ENCODE results near the gene GMPS.

Gene GMPS

DNA sequence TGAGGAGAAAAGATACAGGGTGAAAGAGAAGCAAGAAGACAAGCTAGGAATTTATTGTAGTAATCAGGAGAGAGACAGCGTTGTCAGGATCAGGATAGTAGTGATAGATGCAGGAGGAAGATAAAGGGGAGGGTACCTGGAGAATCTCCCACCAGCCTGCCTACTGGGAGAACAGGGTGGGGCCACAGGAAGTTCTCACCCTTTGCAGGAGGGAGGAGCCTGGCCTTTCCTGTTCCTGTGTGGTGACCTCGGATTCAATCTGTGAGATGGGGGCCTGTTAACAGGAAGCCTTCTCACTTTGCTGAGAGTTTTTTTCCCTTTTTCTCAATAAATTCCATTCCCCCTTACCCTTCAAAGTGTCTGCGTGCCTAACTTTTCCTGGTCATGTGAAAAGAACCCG lies 37.6 kb downstream of the GMPS start:
- DNase-seq (ENCODE audit: extremely low spot score): no peak
- CTCF ChIA-PET: interaction anchor here (3.2 to 3.3 kb wide), 2 partner anchors 11 to 13 kb away, joined by 9 to 18 read pairs; no protein-coding TSS in a partner anchor
- TF ChIP-seq, protein P1, sequence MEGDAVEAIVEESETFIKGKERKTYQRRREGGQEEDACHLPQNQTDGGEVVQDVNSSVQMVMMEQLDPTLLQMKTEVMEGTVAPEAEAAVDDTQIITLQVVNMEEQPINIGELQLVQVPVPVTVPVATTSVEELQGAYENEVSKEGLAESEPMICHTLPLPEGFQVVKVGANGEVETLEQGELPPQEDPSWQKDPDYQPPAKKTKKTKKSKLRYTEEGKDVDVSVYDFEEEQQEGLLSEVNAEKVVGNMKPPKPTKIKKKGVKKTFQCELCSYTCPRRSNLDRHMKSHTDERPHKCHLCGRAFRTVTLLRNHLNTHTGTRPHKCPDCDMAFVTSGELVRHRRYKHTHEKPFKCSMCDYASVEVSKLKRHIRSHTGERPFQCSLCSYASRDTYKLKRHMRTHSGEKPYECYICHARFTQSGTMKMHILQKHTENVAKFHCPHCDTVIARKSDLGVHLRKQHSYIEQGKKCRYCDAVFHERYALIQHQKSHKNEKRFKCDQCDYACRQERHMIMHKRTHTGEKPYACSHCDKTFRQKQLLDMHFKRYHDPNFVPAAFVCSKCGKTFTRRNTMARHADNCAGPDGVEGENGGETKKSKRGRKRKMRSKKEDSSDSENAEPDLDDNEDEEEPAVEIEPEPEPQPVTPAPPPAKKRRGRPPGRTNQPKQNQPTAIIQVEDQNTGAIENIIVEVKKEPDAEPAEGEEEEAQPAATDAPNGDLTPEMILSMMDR (IDR thresholded peaks at IDR 0.05; ENCODE audit: control extremely low read depth, extremely low read depth, low read depth, missing control alignments): no peak
- POLR2A ChIA-PET: no interaction called here

DNA sequence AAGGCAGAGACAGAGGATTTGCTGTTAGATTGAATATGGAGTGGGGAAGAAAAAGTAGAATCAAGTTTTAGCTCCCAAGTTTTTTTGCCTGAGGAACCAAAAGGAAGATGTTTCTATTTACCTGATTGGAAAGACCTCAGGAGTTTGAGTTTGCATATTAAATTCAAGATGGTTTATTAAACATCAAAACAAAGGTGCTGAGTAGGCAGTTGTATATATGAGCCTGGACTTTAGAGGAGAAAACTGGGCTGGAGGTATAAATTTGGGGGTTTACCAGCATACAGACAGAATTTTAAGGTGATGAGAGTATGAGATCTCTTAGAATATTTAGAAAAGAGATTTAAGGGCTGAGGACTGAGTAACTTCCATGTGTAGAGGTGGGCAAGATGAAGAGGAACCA lies 38.2 kb downstream of the GMPS start:
- ChIA-PET POLR2A (no interaction called here), CTCF (interaction anchor here (3.2 to 3.3 kb wide), 2 partner anchors 11 to 13 kb away, joined by 9 to 18 read pairs; no protein-coding TSS in a partner anchor)
- TF ChIP-seq, protein P1 (IDR thresholded peaks at IDR 0.05; ENCODE audit: control extremely low read depth, extremely low read depth, low read depth, missing control alignments): no peak
- DNase-seq (ENCODE audit: extremely low spot score): no peak

DNA sequence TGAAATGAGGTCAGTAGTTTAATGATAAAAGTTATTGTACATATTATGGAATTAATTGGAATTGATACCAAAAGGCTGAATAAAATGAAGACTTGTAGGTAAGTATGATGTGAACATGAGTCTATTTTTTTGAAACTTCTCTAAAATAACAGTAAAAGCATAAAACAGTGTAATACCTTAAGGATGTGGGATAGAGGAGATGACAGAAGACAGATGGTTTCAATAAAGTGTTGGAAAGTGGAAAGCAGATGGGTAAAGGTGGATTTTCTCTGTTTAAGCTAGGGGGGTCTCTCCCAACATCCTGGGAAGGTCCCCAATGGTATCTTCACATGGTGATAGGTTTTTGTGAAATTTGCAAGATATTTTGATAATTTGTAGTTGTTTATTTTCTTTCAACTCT lies 41.6 kb downstream of the GMPS start:
- no peak for DNase-seq (ENCODE audit: extremely low spot score)
- TF ChIP-seq, protein P1 (IDR thresholded peaks at IDR 0.05; ENCODE audit: control extremely low read depth, extremely low read depth, low read depth, missing control alignments): no peak
- POLR2A ChIA-PET: no interaction called here
- CTCF ChIA-PET: interaction anchor here (1.6 kb wide), 1 partner anchor 27 kb away, joined by 4 read pairs; no protein-coding TSS in a partner anchor

DNA sequence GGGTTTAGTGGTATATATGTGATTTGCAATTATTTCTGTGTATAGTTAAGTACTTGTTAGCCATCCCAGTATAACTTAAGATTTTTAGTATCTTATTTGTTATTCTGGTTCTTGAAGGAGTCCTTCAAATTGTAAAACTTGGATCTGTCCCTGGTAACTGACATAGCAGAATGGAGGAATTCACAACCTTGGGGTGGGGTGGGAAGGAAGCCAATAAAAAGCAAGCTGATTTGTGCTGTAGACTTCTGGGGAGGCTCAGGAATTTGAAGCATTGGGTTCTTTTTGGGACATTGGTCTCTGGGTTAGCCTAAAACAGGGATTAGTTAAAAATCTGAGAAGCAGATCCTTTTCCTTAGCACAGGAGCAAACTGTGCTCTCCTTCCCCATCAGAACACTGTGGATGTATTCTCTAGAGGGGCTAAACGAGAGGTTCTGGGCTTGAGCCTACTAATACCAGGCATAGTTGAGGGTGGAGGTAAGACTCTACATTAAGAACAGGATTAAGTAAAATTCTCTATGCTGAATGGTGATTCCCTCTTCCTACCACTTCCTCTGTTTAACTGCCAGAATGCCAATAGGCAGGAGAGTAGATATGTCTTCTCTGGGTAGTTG lies 42.2 kb downstream of the GMPS start:
- CTCF ChIA-PET: interaction anchor here (1.5 to 2.9 kb wide), 3 partner anchors 12 to 107 kb away, joined by 4 to 8 read pairs (median 5); partner anchors contain the start of gene C3orf33
- TF ChIP-seq, protein P1 (IDR thresholded peaks at IDR 0.05; ENCODE audit: control extremely low read depth, extremely low read depth, low read depth, missing control alignments): no peak
- POLR2A ChIA-PET: no interaction called here
- DNase-seq (ENCODE audit: extremely low spot score): no peak

DNA sequence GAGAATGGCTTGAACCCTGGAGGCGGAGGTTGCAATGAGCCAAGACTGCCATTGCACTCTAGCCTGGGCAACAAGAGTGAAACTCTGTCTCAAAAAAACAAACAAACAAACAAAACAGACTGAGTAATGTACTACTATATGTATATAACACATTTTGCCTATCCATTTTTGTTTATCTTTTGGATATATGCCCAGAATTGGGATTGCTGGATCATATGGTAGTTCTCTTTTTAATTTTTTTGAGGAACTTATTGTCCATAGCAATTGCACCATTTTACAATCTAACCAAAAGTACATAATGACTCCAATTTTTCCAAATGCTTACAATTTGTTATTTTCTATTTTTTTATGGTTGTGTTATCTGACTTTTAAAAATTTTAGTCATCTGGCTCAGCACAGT lies 47.3 kb downstream of the GMPS start:
- ChIA-PET POLR2A (no interaction called here), CTCF (interaction anchor here (3.2 kb wide), 1 partner anchor 10 kb away, joined by 9 read pairs; no protein-coding TSS in a partner anchor)
- no peak for DNase-seq (ENCODE audit: extremely low spot score)
- TF ChIP-seq, protein P1 (IDR thresholded peaks at IDR 0.05; ENCODE audit: control extremely low read depth, extremely low read depth, low read depth, missing control alignments): no peak

DNA sequence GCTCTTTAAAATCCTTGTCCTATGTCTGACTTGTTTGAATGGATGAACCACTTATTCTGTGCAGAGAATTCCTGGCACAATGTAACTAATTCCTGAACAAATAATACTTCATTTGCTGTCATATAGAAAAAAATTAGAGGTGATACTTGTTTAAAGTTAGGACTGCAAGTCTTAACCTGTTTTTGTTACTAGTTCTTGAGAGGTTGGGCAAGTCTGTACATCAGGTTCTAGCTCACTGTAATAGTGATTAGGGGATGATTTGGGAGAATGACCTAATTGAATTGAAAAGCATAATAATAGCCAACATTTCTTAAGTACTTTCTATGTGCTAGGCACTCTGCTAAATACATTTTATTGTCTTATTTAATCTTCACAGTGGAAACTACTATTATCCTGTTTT lies 49.3 kb downstream of the GMPS start:
- DNase-seq (ENCODE audit: extremely low spot score): no peak
- TF ChIP-seq, protein P1 (IDR thresholded peaks at IDR 0.05; ENCODE audit: control extremely low read depth, extremely low read depth, low read depth, missing control alignments): no peak
- POLR2A ChIA-PET: no interaction called here
- CTCF ChIA-PET: interaction anchor here (3.2 to 6.6 kb wide), 2 partner anchors 12 to 114 kb away, joined by 9 to 25 read pairs; partner anchors contain the start of gene C3orf33
